SK-N-SH (cell line): Measurements from ENCODE around the gene RBM45.

Experiments
- EZH2phosphoT487 ChIP-seq: fragments of 200-600 bp; sonication (generic); IDR thresholded peaks from 2 replicates; pipeline ENCODE4 v1.6.1; 2017; ENCODE audit warnings: low read depth, mixed run types, mild to moderate bottlenecking, antibody characterized with exemption, moderate library complexity, borderline replicate concordance
- FOXJ3 ChIP-seq: sonication (generic); formaldehyde crosslinking; IDR thresholded peaks from 2 replicates; pipeline ENCODE4 v1.5.1; 2020; ENCODE audit warnings: mild to moderate bottlenecking, missing genetic modification reagents
- GATA2 ChIP-seq: sonication (generic); formaldehyde crosslinking; IDR thresholded peaks from 2 replicates; pipeline ENCODE4 v1.5.0; 2020; ENCODE audit warnings: mild to moderate bottlenecking, missing genetic modification reagents
- POLR2AphosphoS5 ChIP-seq: IDR thresholded peaks from 2 replicates; pipeline ENCODE4 v1.6.1; 2012; ENCODE audit warnings: low read depth, low read length
- RFX5 ChIP-seq: IDR thresholded peaks from 2 replicates; pipeline ENCODE4 v1.6.1; 2012; ENCODE audit warnings: mild to moderate bottlenecking, improper control_type of control experiment, low read length
- SMC3 ChIP-seq: IDR thresholded peaks from 2 replicates; pipeline ENCODE4 v1.6.1; 2012; ENCODE audit warnings: low read depth, low read length, improper control_type of control experiment
- TAF1 ChIP-seq: IDR thresholded peaks from 2 replicates; pipeline ENCODE4 v1.6.1; 2012; ENCODE audit warnings: low read depth, mild to moderate bottlenecking, low read length, moderate library complexity, borderline replicate concordance
- YY1 ChIP-seq: IDR thresholded peaks from 2 replicates; pipeline ENCODE4 v1.4.0; 2012; ENCODE audit warnings: low read depth, mild to moderate bottlenecking
- TF ChIP-seq, protein P1 (sequence below): fragments of 200-600 bp; sonication (generic); IDR thresholded peaks from 2 replicates; pipeline ENCODE4 v1.6.1; 2017; ENCODE audit warnings: antibody characterized with exemption, mild to moderate bottlenecking, moderate library complexity
- TF ChIP-seq, protein P2 (sequence below): IDR thresholded peaks from 2 replicates; pipeline ENCODE4 v1.4.0; 2012; ENCODE audit warnings: low read depth
- TF ChIP-seq, protein P3 (sequence below): fragments of 150-350 bp; IDR thresholded peaks from 2 replicates; pipeline ENCODE4 v1.6.1; 2017; ENCODE audit warnings: antibody characterized with exemption, low read length, low read depth, borderline replicate concordance
- TF ChIP-seq, protein P4 (sequence below): IDR thresholded peaks from 2 replicates; pipeline ENCODE4 v1.4.0; 2012; ENCODE audit warnings: low read depth, borderline replicate concordance

DNA sequence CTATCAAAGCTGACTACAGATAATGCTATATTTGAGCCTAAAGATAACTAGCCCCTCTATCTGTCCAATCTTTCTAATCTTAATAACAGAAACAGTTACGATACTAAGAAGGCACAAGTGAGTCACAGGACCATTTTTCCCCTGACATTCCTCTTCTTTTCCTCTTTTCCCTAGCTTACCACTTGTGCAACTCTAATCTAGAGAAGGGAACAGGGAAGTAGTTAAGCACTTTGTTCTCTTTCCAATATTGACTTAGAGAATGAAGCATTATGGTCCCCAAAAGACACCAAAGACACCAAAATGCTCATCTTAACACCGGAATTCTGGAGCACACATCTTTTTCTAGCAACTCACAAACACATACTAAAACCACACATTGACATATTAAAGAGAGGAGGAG lies 41.4 kb upstream of the RBM45 start:
- no peak for TF ChIP-seq TAF1
- TF ChIP-seq, protein P1, sequence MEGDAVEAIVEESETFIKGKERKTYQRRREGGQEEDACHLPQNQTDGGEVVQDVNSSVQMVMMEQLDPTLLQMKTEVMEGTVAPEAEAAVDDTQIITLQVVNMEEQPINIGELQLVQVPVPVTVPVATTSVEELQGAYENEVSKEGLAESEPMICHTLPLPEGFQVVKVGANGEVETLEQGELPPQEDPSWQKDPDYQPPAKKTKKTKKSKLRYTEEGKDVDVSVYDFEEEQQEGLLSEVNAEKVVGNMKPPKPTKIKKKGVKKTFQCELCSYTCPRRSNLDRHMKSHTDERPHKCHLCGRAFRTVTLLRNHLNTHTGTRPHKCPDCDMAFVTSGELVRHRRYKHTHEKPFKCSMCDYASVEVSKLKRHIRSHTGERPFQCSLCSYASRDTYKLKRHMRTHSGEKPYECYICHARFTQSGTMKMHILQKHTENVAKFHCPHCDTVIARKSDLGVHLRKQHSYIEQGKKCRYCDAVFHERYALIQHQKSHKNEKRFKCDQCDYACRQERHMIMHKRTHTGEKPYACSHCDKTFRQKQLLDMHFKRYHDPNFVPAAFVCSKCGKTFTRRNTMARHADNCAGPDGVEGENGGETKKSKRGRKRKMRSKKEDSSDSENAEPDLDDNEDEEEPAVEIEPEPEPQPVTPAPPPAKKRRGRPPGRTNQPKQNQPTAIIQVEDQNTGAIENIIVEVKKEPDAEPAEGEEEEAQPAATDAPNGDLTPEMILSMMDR, result no peak
- TF ChIP-seq, protein P2, sequence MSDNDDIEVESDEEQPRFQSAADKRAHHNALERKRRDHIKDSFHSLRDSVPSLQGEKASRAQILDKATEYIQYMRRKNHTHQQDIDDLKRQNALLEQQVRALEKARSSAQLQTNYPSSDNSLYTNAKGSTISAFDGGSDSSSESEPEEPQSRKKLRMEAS, result no peak
- TF ChIP-seq SMC3, result no peak
- TF ChIP-seq, protein P3, sequence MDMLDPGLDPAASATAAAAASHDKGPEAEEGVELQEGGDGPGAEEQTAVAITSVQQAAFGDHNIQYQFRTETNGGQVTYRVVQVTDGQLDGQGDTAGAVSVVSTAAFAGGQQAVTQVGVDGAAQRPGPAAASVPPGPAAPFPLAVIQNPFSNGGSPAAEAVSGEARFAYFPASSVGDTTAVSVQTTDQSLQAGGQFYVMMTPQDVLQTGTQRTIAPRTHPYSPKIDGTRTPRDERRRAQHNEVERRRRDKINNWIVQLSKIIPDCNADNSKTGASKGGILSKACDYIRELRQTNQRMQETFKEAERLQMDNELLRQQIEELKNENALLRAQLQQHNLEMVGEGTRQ, result no peak
- no peak for TF ChIP-seq GATA2 (CRISPR knock-in tag)
- no peak for TF ChIP-seq POLR2AphosphoS5
- TF ChIP-seq RFX5, result no peak
- TF ChIP-seq, protein P4, sequence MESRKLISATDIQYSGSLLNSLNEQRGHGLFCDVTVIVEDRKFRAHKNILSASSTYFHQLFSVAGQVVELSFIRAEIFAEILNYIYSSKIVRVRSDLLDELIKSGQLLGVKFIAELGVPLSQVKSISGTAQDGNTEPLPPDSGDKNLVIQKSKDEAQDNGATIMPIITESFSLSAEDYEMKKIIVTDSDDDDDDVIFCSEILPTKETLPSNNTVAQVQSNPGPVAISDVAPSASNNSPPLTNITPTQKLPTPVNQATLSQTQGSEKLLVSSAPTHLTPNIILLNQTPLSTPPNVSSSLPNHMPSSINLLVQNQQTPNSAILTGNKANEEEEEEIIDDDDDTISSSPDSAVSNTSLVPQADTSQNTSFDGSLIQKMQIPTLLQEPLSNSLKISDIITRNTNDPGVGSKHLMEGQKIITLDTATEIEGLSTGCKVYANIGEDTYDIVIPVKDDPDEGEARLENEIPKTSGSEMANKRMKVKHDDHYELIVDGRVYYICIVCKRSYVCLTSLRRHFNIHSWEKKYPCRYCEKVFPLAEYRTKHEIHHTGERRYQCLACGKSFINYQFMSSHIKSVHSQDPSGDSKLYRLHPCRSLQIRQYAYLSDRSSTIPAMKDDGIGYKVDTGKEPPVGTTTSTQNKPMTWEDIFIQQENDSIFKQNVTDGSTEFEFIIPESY, result no peak
- no peak for TF ChIP-seq FOXJ3 (CRISPR knock-in tag)
- no peak for TF ChIP-seq YY1
- no peak for TF ChIP-seq EZH2phosphoT487
